Activated CD4-positive, alpha-beta T cell treated with anti-CD3 and anti-CD28 coated beads, Interleukin-2, amount 50 U/mL, for 24 hours (primary cell): ENCODE measurements around the gene LRP2BP.
A peak's percentile ranks its signal among the peaks of the same experiment; 100 is the strongest.

Experiments used
- DNase-seq, 2 donors: peaks; one replicate each; pipeline ENCODE4 v3.0.0-alpha.2; 2020; ENCODE audit warnings: low read depth in 1 of 2, low spot score in 1 of 2

Gene LRP2BP

DNA sequence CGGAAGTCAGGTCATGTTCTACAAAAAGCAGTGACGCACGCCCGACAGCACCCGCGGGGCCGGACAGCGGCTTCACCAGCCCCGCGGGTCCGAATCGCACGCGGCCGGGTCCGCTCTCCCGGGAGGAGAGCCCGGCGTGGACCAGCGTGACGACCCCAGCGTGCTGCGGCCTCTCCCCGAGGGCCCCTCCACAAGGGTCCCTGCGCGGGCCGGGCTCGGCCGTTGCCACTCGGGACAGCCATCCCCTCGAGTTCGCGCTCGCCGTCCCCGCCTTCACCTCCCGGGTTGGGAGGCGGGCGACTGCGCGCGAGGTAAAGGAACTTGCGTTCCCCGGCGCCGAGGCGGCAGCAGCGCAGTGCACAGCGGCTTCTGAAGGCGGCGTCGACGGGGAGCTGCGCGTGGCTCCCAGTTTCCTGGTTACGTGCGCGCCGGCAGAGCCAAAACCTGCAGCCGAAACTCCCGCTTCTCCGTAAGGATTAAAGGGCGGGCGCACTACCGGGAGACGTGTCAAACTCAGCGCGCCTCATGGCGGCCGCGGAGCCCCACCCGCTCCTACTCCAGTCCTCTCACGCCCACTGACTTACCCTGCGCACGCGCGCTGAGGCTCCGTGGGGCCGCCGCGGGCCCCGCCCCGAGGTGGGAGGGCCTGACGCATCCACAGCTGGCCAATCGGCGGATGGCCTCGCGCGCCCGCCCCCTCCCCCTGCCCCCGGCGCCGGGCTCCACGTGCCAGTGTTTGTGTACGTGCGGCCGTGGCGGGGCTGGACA, 416 bp upstream of the LRP2BP start:
- peak; percentile 92 to 97 for DNase-seq

GRCh38 chr4:185394568-185395237, 1.0 kb downstream of the LRP2BP start:
- DNase-seq, result peak in 1 of 2 donors; percentile 6

- no peak for DNase-seq
These were observed 3.6 kb downstream of the LRP2BP start for GRCh38 chr4:185392156-185392555.

DNA sequence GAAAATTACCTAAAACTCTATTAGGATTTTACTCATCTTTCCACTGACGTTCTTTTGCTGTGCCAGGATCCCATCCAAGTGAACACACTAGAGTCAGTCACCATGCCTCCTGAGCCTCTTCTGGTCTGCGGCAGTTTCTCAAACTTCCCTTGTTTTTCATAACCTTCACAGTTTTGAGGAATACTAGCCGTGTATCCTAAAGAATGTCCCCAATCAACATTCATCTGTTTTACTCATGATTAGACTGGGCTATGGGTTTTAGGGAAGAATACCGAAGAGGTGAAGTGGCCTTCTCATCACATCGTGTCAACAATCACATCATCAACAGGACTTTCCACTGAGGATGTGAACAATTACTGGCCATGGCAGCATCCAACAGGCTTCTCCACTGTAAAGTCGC, 4.8 kb downstream of the LRP2BP start:
- no peak for DNase-seq

DNA sequence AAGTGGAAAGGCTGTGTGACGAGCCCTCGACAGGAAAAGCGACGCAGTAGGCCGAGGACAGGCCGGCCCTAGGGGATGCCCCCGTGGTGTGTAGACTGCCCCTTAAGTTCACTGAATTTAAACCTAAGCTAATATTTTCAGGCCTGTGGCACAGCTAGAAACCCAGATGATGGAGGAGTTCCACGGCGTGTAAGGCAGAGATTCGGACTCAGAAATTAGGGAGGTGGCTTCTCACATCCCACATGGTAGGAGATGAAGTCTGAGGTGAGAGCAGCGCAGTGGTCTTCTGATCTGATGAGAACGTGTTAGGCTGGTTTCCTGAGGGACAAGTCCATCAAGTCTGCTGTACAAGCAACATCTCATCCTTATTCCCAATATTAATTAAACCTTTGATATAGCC, 7.8 kb downstream of the LRP2BP start:
- DNase-seq, result no peak

DNA sequence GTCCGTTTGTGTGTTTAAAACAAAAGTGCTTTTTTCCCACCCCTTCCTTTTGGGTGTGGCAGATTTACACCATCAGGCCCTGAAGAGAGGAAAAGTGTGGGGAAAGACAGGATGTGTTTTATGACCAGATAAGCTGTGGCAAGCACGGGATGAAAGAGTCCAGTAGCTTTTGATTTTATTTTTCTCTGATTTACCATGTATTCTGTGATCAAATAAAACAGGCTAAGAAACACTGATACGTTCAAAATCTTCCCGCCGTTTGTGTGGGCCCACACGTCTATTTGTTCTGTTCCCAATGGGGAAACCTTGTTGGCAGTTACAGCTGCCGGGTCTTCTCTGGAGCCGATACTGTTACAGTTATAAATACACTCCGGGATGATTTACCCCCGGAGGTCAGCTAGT, 10.8 kb downstream of the LRP2BP start:
- no peak for DNase-seq

DNA sequence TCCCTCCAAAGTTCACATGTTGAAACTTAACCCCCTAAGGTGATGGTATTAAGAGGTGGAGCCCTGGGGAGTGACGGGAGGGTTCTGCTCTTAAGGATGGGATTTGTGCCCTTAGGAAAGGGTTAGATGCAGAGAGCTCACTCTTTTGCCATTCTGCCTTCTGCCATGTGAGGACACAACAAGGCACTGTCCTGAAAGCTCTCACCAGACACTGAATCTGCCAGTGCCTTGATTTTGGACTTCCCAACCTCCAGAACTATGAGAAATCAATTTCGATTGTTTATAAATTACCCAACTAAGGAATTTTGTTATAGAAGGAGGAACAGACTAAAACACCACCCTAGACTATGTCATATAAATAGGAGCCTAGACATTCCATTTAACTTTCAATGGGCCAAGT, 11.7 kb downstream of the LRP2BP start:
- no peak for DNase-seq

- DNase-seq, result no peak
These were observed 12.3 kb downstream of the LRP2BP start for GRCh38 chr4:185383451-185383850.

DNA sequence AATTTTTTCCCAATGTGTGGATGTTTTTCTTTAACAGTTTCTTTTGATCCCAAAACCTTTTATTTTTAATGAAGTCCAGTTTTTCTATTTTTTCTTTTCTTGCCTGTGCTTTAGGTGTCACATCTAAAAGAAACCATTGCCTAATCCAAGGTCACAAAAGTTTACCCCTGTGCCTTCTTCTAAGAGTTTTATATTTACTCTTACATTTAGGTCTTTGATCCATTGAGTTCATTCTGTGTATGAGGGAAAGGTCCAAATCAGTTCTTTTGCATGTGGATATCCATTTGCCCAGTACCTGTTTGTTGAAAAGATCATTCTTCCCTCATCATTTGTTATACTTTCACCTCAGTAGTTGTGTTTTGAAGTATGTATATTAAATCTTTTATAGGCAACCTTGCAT, 13.0 kb downstream of the LRP2BP start:
- DNase-seq, result no peak

GRCh38 chr4:185381288-185382196, 14.2 kb downstream of the LRP2BP start:
- DNase-seq, result no peak

DNA sequence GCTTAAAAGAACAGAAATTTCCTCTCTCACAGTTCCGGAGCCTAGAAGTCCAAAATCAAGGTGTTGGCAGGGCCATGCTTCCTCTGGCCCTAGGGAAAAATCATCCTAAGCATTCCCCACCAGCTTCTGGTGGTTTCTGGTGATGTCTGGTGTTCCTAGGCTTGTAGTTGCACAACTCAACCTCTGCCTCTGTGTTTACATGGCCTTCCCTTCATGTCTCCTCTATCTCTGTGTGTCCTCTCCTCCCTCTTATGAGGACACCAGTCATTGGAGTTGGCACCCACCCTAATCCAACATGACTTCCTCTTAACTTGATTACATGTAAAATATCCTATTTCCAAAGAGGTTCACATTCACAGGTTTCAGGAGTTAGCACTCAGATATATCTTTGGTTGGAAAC, 15.4 kb downstream of the LRP2BP start:
- no peak for DNase-seq

GRCh38 chr4:185379326-185380295, 16.1 kb downstream of the LRP2BP start:
- no peak for DNase-seq

DNA sequence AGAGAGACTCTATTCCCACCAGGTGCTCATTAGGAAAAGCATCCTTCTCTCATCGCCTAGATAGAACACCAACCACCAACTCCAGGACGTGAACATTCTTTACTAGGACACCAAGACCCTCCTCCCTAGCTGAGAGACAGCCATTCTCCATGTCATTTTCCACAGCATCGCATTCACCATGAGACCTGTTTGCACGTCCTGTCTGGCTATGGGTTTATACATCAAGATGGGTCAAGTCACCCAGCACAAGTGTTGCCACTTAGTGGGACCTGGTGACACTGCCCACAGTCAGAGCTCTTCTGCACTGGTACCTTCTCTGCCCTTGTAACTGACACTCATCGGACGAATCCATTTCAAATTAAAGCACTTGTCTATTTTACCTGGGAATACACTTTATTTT, 17.5 kb downstream of the LRP2BP start:
- no peak for DNase-seq

DNA sequence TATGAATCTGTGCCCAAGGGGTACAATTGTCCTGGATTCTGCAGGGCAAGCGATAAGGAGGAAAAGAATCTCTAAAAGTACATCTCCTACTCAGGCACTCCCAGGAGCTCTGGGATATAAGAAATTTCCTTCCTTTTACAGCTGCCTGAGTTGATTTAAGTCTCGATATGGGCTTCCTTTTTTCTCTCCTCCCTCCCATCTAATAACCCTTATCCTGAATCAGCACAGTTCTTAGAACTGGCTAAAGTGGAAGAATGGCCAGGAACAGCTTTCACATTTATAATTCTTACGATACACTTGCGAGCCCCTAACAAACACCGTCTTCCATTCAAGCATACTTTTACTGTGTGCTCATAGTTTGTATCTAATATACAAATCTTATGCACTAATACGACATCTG, 21.2 kb downstream of the LRP2BP start:
- no peak for DNase-seq

DNA sequence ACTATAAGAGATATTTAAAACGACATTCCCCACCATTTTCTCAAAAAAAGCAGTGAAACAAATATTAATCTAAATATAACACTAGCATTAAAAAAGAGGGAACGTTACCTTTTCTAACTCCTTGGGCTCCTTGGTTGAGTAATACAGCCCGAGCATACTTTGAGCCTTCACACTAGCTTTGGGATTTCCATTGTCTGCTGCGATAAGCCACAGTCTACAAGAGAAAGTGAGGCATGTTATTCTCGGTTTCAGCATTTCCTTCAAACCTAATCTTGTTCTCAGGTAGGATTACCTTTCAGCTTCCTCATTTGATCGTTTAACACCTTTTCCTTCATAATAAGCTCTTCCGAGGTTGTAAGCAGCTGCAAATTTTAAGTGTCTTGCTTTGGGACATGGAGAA, 21.7 kb downstream of the LRP2BP start:
- DNase-seq, result no peak

DNA sequence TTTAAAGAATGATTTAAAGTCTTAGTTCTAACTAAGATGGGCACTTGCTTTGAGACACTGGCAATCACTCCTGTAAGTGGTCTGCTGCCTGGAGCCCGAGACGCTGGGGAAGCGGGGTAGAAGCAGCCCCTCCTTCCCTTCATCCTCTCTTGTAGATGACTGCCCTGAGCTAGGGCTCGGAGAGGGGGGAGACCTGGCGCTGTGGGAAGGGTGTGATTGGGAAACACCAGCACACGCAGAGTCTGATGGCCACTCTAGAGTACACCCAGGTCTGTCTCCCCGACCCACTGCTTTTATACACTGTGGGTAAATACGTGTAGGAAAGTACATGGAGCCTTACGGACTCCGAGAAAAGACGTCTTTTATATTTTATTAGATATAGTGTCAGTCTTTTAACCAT, 24.0 kb downstream of the LRP2BP start:
- DNase-seq, result no peak

DNA sequence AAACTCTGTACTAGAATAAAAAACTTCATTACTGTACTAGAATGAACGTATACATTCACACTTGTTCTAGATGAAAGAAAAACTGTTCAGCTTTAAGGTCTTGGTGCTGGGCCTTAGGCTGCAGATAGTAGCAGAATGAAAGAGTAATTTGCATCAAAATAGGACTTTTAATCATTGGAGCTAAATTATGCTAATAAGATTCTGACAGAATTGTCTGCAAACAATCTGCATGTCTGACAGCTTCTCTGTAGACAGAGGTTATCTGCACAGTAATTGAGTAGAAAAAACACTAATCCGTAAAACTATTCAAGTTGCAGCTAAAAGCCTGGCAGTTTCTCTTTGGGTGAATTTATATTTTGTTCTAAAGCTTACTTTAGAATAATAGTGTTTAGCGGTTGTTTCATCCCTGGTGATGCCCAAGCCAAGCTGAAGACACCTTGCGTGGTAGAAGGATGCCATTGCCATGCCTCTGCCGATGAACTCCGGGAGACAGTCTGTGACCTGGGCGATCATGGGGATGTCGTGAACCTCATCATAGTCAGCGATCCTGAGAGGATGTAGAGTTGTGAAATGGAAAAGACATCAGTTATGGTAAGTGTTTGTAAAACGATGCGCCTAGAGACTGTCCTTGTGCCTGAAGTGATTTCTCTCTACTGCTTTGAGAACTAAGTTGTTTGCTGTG, 25.3 kb downstream of the LRP2BP start:
- DNase-seq, result no peak

DNA sequence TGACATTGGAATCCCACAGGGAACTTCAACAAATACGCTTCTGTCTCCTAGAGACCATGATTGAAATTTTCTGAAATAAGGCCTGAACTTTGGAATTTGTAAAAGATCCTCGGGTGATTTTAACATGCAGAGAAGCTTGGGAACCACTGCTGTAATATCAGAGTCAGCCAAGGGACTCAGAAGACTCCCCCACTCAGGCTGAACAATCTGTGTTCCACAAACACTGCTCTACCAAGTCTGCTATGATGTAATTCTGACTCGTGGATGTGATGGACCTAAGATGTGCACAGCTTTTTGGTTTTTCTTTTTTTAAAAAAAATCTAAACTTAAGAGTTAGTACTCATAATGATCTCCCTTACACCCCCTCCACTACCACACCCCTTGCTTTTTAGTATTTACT, 26.0 kb downstream of the LRP2BP start:
- no peak for DNase-seq

- no peak for DNase-seq
These were observed 30.8 kb downstream of the LRP2BP start for GRCh38 chr4:185364886-185365285.

DNA sequence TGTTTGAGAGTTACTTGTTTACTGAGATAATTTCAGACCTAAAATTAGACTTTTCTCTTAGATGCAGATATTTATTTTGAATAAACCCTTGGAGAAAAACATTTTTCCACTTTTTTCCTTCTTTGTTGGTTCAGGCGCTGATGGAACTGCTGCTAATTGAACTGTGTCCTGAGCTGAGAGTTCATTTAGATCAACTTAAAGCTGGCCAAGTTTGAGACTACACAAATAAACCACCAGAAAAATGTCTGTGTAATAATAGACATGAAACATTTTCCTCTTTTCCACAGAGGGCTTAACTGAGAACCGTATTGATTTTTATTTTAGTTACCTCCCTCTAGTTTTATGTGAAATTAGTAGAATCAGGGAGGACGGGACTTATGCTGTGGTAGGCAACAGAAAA, 32.5 kb downstream of the LRP2BP start:
- no peak for DNase-seq
